Measurements from ENCODE around the gene C19orf85.
A peak's percentile ranks its signal among the peaks of the same experiment; 100 is the strongest.

The C19orf85 gene

DNA sequence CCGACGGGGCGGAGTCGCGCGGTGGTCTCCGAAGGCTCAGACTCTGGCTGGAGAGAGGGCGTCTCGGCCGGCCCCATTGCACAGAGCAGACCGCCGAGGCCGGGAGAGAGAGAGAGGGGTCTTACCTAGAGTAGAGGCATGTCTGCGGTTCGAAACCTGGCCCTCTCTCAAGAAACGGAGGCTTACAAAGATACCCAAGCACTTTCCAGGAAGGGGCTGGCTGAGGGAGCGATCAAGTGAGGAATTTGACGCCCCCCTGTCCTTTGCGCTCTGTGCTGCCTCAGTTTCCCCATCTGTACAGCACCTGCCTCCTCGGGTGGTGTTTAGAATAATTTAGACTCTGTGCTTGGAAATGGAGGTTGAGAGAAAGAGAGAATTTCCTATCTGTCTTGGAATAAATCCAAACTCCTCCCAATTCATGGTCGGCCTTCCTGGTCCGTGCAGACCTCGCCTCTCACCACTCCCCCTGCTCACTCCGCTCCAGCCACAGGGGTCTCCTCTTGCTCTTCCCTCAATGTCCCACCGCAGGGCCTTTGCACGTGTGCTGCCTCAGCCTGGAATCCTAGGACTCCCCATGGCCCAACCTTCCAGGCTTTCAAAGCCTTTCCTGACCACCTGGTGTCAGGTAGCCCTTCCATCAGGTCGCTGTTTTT is 2.5 kb downstream of the C19orf85 start:
- peak overlapping the region; percentile 69; the same call in 1 of the 2 replicates for H3K4me3 ChIP-seq (ENCODE audit: low read length)
- no peak for TF ChIP-seq ZNF274 (IDR thresholded peaks at IDR 0.05; ENCODE audit: low read depth, low read length)

DNA sequence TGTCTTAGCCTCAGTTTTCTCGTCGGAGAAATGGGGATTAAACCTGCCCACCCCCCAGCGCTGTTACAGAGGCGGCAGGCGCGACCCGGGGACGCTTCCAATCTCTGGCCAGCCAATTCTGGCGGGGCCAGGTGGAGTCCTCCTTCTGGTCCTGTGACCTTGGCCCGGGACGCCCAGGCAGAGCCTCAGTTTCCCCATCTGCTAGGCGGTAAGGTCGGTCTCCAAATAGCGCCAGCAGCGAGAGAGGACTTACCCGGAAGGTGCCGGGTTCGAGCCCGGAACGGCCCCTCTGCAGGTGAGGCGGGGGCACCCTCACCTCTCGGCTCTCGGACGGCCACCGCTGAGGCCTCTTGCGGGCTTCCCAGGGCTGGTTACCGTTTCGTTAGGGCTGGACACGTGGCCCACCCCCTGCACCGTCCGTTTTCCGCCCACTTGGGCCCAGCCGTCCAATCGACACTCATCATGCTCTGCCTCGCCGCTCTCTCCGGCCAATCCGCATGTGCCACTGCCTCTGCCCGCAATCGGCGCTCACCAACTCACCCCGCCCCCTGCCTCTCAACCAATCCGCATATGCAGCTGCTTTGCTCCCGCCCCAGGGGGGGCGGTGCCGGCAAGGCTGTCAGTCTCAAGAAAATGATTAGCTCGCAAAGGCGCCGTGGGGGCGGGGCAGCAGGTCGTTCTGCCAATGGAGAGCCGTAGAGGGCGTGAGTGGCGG is 3.1 kb downstream of the C19orf85 start, which contains the start of gene ISOC2:
Gene ISOC2, minus strand, starts transcription at position 384 of the 715 bp plus-strand sequence. CDS start 5,156 bp downstream, outside the sequence.
- no peak for TF ChIP-seq ZNF274 (IDR thresholded peaks at IDR 0.05; ENCODE audit: low read depth, low read length)
- H3K4me3 ChIP-seq (ENCODE audit: low read length) = peak within 1 kb of the TSS; percentile 79

DNA sequence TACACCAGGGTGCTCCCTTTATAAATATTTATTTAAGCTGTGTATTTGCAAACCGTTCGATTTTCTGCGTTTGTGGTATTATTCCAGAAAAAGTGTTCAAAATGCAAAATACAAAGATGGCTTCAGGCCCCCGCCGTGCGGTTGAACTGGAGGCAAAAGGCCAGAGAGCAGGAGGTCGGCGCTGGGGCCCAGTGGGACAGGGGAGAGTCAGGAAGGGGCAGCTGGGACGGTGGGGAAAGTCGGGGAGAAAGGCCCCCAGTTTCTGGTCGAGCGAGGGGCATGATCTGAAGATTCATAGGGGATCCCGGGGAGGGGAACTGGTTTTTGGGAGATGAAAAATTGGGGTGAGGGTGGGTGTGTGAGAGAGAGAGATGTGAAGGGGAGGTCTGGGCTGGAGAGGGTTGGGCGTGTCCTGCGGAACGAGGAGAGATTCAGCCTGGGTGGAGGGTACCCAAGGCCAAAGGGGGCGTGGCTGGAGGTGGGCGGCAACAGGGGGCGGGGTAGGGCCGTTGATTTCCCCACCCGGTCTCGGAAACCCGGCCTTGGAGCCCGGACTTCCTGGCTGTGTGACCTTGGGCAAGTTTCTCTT is 3.8 kb downstream of the C19orf85 start:
- no peak for TF ChIP-seq ZNF274 (IDR thresholded peaks at IDR 0.05; ENCODE audit: low read depth, low read length)
- H3K4me3 ChIP-seq (ENCODE audit: low read length) = peak overlapping the region; percentile 79

DNA sequence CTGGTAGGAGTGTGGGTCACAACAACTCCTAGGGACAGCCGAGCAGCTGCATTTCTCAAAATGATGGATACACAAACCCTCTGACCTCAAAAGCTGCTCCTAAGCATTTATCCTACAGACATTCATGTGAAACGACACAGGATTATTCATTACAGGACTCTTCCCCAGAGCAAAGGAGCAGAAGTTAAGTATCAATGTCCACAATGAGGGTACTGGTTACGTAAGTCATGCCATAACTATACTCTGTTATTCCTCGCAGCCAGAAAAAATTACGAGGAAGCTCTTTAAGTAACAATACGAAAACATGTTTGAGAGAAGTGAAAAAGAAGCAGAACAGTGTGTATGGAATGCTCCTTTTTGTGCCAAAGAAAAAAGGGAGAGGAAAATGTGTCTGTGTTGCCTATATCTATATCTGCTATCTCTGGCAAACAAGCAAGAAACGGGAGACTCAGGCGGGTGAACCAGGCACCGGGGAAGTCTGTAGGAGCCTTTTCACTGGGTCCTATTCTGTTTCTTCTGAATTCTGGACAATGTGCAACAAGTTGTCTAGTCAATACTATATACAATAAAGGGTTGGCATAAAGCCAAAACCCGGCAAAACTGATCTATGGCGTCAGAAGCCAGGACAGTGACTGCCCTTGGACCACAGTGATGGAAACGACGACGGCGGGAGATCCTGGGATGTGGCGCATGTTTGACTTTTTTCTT is 4.4 kb downstream of the C19orf85 start:
- no peak for TF ChIP-seq ZNF274 (IDR thresholded peaks at IDR 0.05; ENCODE audit: low read depth, low read length)
- no peak overlapping the region; the same call in 1 of the 2 replicates for H3K4me3 ChIP-seq (ENCODE audit: low read length)

DNA sequence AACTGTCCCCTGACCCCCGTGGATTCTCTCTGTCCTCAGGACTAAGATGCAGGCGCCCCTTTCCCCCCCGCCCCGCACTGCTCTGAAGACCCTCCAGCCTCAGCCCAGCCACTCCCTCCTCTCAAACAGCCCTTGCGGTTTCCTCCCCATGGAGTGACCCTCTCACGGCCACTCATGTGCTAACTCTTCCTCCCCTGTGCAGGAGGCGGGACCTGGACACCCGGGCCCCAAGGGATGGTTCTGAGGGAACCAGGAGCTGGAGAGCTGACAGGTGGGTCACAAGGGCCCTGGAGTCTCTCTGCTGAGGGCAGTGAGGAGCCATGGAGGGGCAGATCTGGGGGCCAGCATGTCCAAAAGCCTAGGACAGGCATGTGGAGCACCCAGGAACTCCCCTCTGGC is 5.0 kb downstream of the C19orf85 start:
- TF ChIP-seq ZNF274 (IDR thresholded peaks at IDR 0.05; ENCODE audit: low read depth, low read length) = no peak
- no peak overlapping the region for H3K4me3 ChIP-seq (ENCODE audit: low read length)

DNA sequence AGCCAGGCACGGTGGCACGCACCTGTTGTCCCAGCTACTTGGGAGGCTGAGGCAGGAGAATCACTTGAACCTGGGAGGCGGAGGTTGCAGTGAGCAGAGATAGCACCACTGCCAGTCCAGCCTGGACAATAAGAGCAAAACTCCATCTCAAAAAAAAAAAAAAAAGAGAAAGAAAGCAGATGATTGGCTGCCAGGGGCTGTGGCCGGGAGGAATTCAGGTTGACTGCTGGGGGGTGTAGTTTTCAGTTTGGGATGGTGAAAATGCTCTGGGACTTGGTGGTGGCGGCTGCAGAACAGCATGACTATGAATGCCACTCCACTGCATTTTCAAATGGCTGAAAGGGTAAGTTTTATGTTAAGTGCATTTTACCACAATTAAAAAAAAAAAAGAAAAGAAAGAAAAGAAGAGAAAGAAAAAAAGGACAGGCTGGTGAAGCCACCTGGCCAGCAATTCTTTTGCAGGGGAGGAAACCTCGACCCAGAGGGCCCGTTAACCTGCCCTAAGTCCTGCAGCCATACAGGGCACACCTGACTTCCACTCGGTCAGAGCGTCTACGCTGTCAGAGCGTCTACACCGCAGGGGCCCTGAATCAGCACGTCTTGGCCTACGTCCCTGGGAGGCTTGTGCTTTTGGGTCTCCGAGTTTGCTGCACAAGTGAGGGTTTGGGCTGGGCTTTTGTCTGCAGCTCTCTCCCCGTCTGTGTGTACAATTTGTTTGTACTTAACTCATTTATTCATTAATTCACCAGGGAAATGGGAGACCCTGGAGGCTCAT is 6.7 kb downstream of the C19orf85 start:
- TF ChIP-seq ZNF274 (IDR thresholded peaks at IDR 0.05; ENCODE audit: low read depth, low read length) = no peak
- no peak overlapping the region for H3K4me3 ChIP-seq (ENCODE audit: low read length)

DNA sequence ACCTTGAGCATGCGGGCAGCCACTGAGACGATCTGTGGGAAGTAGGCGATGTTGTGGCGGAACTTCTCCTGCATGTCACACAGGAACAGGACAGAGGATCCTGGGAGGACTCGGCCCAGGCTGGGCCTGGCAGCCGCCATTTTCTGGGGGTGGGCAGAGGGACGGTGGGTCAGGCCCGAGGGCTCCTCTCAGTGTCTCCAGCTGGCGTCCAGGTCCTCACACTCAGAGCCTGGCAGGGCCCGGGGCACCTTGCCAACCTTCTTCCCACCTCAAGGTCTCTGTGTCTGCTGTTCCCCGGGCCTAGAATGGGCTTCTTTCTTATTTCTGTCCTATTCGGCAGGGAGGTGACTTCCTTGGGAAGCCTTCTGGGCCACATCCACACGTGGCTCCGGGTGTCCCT is 8.2 kb downstream of the C19orf85 start:
- H3K4me3 ChIP-seq (ENCODE audit: low read length) = no peak overlapping the region
- no peak for TF ChIP-seq ZNF274 (IDR thresholded peaks at IDR 0.05; ENCODE audit: low read depth, low read length)

DNA sequence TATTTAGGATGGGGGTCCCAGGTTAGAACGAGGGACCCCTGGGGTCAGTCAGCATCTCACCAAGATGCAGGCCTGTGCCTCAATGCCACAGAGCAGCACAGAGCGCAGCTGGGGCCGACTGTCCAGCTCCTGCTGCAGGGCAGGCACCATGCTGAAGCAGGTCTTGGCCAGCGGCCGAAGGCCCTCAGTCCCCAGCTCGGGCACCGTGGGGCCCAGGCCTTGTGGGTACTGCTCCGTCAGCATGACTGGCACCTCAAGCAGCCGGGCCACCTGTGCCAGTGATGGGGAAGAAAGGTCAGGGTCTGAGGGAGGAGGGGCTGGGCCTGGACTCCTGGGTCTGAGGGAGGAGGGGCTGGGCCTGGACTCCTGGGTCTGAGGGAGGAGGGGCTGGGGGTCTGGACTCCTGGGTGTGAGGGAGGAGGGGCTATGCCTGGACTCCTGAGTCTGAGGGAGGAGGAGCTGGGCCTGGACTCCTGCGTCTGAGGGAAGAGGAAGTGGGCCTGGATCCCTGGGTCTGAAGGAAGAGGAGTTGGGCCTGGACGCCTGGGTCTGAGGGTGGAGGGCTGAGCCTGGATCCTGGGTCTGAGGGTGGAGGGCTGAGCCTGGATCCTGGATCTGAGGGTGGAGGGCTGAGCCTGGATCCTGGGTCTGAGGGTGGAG is 8.8 kb downstream of the C19orf85 start:
- no peak overlapping the region for H3K4me3 ChIP-seq (ENCODE audit: low read length)
- no peak for TF ChIP-seq ZNF274 (IDR thresholded peaks at IDR 0.05; ENCODE audit: low read depth, low read length)

DNA sequence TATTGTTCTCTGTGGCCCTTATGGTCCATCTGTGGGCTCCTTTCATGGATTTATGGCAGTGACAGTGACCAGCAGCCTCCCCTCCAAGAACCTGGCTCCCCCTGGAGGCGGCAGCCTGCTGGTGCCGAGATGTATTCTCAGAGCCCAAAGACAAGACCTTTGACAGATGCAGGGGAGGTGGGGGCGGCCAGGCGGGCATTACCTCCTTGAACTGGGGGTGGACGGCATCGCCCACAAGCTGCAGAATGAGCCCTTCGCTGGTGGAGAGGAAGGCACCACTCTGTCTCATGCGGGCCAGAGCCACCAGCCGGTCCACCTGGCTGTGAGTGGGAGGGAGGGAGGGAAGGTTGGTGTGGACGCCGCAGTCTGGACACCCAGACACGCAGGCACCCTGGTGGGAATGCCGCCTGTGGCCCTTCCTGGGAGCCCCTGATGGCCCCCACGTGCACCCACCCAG is 9.7 kb downstream of the C19orf85 start:
- TF ChIP-seq ZNF274 (IDR thresholded peaks at IDR 0.05; ENCODE audit: low read depth, low read length) = no peak
- H3K4me3 ChIP-seq (ENCODE audit: low read length) = no peak overlapping the region

DNA sequence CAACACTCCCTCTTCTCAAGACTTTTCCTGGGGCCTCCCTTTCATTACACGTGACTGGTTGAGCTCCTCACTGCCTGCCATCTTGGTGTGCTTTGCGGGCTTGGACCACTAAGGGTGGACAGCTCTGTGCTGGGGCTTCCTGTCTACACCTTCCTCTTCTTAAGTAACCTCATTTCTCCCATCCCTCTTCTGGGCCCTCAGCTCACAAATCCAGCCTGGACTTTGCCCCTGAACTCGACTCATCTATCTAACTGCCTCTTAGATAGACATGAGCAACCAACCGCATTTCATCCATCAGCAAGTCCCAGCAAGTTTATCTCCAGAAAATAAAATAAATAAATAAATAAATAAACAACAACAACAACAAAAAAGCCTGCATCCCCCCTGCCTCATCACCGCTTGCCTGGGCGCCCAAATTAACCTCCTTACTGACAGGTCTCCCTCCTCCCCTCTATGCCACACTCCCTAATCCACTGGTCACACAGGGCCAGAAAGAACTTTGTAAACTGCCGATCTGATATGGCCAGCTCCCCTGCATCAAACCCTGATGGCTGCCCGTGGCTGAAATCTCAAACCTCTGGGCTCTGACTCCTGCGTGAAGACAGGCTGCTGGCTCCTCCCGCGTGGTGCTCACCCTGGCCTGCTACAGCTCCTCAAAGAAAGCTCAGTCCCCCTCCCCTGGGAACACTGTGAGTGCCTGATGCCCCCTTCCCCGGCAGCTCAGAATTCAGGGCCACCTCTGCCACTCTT is 10.9 kb downstream of the C19orf85 start:
- TF ChIP-seq ZNF274 (IDR thresholded peaks at IDR 0.05; ENCODE audit: low read depth, low read length) = no peak
- H3K4me3 ChIP-seq (ENCODE audit: low read length) = no peak overlapping the region

DNA sequence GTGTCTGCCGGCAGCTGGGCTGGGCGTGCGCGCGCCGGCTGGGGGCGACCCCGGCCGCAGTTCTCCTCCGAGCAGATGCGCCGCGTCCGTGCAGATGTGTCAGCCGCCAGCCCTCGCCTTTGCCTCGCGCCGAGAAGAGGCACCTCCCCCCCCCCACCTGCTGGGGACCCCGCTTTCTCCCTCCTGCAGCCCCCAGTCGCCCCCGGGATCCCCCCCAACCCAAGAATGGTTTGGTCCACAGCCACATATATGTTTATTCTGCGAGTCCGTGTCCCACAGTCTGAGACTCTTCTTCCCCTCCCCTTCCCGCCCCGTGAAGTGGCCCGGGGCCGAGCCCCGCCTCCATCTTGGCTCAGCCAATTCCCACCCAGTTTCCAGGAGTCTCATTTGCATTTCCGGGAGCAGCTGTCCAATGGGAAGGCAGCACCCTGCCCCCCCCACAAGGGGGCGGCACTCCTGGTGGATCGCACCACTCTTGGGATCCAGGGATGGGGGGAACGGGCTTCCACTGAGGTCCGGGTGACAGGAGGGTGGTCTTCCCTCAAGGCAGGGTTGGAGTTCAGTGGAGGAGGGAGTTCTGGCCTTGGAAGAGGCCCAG is 11.7 kb downstream of the C19orf85 start:
- TF ChIP-seq ZNF274 (IDR thresholded peaks at IDR 0.05; ENCODE audit: low read depth, low read length) = no peak
- no peak overlapping the region for H3K4me3 ChIP-seq (ENCODE audit: low read length)

All from GM08714 (cell line).